22Rv1 (cell line): ENCODE data around the gene EFCC1.

ENCODE experiments used
- ZFX ChIP-seq: fragments of 450-650 bp; IDR thresholded peaks from 2 replicates; pipeline ENCODE4 v1.6.1; 2017; ENCODE audit warnings: antibody characterized with exemption, borderline replicate concordance
- TF ChIP-seq, protein P1 (sequence below): fragments of 450-650 bp; IDR thresholded peaks from 2 replicates; pipeline ENCODE4 v1.5.1; 2017; ENCODE audit warnings: mild to moderate bottlenecking

DNA sequence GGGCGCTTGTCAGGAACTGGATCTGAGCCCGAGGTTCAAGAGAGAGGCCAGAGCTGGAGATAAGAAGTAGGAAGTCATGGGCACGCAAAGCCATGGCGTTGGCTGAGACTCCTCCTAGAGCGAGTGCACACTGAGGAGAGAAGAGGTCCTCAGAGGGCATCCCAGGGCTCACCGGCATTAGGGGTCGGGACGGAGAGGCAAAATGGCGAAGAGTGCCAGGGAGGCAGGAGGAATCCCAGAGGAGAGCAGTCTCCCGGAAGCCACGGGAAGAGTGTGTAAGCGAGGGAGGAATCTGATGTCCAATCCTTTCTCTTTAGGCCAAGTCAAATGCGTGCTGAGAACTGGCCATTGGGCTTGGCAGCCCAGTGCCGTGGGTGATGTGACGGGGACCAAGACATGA lies 24.0 kb downstream of the EFCC1 start:
- TF ChIP-seq, protein P1, sequence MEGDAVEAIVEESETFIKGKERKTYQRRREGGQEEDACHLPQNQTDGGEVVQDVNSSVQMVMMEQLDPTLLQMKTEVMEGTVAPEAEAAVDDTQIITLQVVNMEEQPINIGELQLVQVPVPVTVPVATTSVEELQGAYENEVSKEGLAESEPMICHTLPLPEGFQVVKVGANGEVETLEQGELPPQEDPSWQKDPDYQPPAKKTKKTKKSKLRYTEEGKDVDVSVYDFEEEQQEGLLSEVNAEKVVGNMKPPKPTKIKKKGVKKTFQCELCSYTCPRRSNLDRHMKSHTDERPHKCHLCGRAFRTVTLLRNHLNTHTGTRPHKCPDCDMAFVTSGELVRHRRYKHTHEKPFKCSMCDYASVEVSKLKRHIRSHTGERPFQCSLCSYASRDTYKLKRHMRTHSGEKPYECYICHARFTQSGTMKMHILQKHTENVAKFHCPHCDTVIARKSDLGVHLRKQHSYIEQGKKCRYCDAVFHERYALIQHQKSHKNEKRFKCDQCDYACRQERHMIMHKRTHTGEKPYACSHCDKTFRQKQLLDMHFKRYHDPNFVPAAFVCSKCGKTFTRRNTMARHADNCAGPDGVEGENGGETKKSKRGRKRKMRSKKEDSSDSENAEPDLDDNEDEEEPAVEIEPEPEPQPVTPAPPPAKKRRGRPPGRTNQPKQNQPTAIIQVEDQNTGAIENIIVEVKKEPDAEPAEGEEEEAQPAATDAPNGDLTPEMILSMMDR = no peak
- no peak for TF ChIP-seq ZFX
